H1 (cell line): ENCODE data around the gene RHEB. TPM values are rescaled to one million over a fixed set of nuclear protein-coding genes. Genes with fewer than 3 reads are reported as not detected.

Experiments
- CEBPB ChIP-seq: IDR thresholded peaks from 2 replicates; pipeline ENCODE4 v1.6.1; 2012; ENCODE audit warnings: low read depth, low read length
- CHD1 ChIP-seq: IDR thresholded peaks from 2 replicates; pipeline ENCODE4 v1.6.1; 2012; ENCODE audit warnings: low read depth, low read length, improper control_type of control experiment
- EP300 ChIP-seq, 2 experiments: IDR thresholded peaks; 1 replicate in 1 of 2; 2 replicates in 1 of 2; pipeline ENCODE4 v1.6.1; 2011 to 2012; ENCODE audit warnings: low read depth in 2 of 2, low read length in 2 of 2, mild to moderate bottlenecking in 2 of 2, borderline replicate concordance in 1 of 2, inconsistent platforms in 1 of 2, moderate library complexity in 1 of 2
- JUND ChIP-seq: IDR thresholded peaks from 2 replicates; pipeline ENCODE4 v1.6.1; 2011; ENCODE audit warnings: mild to moderate bottlenecking, improper control_type of control experiment, low read length
- SAP30 ChIP-seq: fragments of 300-600 bp; sonication (generic); IDR thresholded peaks from 2 replicates; pipeline ENCODE4 v1.7.1; 2012; ENCODE audit warnings: low read length, moderate library complexity, mild to moderate bottlenecking, inconsistent platforms; ENCODE audit not compliant: insufficient read depth, insufficient replicate concordance
- SIN3A ChIP-seq, 2 experiments: IDR thresholded peaks in 1 of 2; conservative IDR thresholded peaks in 1 of 2; 2 replicates each; pipeline ENCODE4 v1.6.1; 2011 to 2012; ENCODE audit warnings: low read length in 2 of 2, improper control_type of control experiment in 1 of 2, low read depth in 1 of 2, mild to moderate bottlenecking in 1 of 2
- SUZ12 ChIP-seq: fragments of 200-600 bp; sonication (generic); IDR thresholded peaks from 2 replicates; pipeline ENCODE4 v1.6.1; 2012; ENCODE audit warnings: mild to moderate bottlenecking, inconsistent platforms, low read length, moderate library complexity, mixed read lengths
- TAF7 ChIP-seq: optimal IDR thresholded peaks from 2 replicates; pipeline ENCODE3; 2011; ENCODE audit warnings: low read depth, mild to moderate bottlenecking, inconsistent platforms, low read length, moderate library complexity, borderline replicate concordance
- polyA plus RNA-seq, 7 experiments: library from polyadenylated mRNA; depleted of rRNA in 3 of 7; stranded (reverse) in 5 of 7; unstranded in 2 of 7; fragments of >200 nt in 5 of 7; fragments of 200-250 nt in 2 of 7; gene quantifications; 1 replicate in 5 of 7; 2 replicates in 1 of 7; 4 replicates in 1 of 7; pipeline versions ENCODE4 v1.2.1 to v1.2.3, GENCODE V29; 2011 to 2013; ENCODE audit warnings: missing spikeins in 2 of 7, mixed read lengths in 2 of 7
- total RNA-seq: library from RNA; stranded (reverse); fragmentation: NEBNext Ultra II Directional; extraction: Animal tissue kit (Norgen Biotek cat#: 25700); gene quantifications from 2 replicates; pipeline ENCODE4 v1.2.1, GENCODE V29; 2021
- TF ChIP-seq, protein P1 (sequence below): fragments of 300-600 bp; sonication (generic); IDR thresholded peaks from 2 replicates; pipeline ENCODE4 v1.7.1; 2012; ENCODE audit warnings: low read length, moderate library complexity, mild to moderate bottlenecking, inconsistent platforms; ENCODE audit not compliant: insufficient replicate concordance
- TF ChIP-seq, protein P2 (sequence below): IDR thresholded peaks from 2 replicates; pipeline ENCODE4 v1.6.1; 2011; ENCODE audit warnings: low read length, improper control_type of control experiment

The RHEB gene
- total and polyA plus RNA-seq, 2 of the 8 experiments (the other 6 are each of a cell fraction or from before 2014, with no cell fraction given), result 60.8 to 132 TPM

DNA sequence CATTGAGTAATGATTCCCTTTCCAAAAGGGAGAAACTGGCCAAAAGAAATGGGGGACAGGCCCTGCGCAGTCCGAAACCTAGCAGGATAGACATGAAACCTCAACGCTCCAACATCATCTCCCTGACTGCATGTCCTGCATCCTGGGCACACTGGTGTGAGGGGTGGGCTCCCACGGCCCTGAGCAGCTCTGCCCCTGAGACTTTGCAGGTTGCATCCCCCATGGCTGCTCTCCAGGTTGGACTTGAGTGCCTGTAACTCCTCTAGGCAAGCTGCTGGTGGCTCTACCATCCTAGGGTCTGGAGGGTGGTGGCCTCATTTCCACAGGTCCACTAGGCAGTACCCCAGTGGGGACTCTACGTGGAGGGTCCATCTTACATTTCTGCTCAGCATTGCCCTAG, 63.4 kb downstream of the RHEB start (continued):
- TF ChIP-seq, protein P1, sequence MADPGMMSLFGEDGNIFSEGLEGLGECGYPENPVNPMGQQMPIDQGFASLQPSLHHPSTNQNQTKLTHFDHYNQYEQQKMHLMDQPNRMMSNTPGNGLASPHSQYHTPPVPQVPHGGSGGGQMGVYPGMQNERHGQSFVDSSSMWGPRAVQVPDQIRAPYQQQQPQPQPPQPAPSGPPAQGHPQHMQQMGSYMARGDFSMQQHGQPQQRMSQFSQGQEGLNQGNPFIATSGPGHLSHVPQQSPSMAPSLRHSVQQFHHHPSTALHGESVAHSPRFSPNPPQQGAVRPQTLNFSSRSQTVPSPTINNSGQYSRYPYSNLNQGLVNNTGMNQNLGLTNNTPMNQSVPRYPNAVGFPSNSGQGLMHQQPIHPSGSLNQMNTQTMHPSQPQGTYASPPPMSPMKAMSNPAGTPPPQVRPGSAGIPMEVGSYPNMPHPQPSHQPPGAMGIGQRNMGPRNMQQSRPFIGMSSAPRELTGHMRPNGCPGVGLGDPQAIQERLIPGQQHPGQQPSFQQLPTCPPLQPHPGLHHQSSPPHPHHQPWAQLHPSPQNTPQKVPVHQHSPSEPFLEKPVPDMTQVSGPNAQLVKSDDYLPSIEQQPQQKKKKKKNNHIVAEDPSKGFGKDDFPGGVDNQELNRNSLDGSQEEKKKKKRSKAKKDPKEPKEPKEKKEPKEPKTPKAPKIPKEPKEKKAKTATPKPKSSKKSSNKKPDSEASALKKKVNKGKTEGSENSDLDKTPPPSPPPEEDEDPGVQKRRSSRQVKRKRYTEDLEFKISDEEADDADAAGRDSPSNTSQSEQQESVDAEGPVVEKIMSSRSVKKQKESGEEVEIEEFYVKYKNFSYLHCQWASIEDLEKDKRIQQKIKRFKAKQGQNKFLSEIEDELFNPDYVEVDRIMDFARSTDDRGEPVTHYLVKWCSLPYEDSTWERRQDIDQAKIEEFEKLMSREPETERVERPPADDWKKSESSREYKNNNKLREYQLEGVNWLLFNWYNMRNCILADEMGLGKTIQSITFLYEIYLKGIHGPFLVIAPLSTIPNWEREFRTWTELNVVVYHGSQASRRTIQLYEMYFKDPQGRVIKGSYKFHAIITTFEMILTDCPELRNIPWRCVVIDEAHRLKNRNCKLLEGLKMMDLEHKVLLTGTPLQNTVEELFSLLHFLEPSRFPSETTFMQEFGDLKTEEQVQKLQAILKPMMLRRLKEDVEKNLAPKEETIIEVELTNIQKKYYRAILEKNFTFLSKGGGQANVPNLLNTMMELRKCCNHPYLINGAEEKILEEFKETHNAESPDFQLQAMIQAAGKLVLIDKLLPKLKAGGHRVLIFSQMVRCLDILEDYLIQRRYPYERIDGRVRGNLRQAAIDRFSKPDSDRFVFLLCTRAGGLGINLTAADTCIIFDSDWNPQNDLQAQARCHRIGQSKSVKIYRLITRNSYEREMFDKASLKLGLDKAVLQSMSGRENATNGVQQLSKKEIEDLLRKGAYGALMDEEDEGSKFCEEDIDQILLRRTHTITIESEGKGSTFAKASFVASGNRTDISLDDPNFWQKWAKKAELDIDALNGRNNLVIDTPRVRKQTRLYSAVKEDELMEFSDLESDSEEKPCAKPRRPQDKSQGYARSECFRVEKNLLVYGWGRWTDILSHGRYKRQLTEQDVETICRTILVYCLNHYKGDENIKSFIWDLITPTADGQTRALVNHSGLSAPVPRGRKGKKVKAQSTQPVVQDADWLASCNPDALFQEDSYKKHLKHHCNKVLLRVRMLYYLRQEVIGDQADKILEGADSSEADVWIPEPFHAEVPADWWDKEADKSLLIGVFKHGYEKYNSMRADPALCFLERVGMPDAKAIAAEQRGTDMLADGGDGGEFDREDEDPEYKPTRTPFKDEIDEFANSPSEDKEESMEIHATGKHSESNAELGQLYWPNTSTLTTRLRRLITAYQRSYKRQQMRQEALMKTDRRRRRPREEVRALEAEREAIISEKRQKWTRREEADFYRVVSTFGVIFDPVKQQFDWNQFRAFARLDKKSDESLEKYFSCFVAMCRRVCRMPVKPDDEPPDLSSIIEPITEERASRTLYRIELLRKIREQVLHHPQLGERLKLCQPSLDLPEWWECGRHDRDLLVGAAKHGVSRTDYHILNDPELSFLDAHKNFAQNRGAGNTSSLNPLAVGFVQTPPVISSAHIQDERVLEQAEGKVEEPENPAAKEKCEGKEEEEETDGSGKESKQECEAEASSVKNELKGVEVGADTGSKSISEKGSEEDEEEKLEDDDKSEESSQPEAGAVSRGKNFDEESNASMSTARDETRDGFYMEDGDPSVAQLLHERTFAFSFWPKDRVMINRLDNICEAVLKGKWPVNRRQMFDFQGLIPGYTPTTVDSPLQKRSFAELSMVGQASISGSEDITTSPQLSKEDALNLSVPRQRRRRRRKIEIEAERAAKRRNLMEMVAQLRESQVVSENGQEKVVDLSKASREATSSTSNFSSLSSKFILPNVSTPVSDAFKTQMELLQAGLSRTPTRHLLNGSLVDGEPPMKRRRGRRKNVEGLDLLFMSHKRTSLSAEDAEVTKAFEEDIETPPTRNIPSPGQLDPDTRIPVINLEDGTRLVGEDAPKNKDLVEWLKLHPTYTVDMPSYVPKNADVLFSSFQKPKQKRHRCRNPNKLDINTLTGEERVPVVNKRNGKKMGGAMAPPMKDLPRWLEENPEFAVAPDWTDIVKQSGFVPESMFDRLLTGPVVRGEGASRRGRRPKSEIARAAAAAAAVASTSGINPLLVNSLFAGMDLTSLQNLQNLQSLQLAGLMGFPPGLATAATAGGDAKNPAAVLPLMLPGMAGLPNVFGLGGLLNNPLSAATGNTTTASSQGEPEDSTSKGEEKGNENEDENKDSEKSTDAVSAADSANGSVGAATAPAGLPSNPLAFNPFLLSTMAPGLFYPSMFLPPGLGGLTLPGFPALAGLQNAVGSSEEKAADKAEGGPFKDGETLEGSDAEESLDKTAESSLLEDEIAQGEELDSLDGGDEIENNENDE, result no peak
- TF ChIP-seq CHD1 (no peak), SUZ12 (no peak), TAF7 (no peak), JUND (no peak), SIN3A (conservative IDR thresholded peaks at IDR 0.05 in 1 of 2, IDR thresholded peaks at IDR 0.05 in 1 of 2; ENCODE audit: low read depth in 1 of 2, low read length in 2 of 2) (no peak), EP300 (IDR thresholded peaks at IDR 0.05; ENCODE audit: borderline replicate concordance in 1 of 2, low read depth in 2 of 2, low read length in 2 of 2) (no peak), CEBPB (no peak), SAP30 (no peak)
- TF ChIP-seq, protein P2, sequence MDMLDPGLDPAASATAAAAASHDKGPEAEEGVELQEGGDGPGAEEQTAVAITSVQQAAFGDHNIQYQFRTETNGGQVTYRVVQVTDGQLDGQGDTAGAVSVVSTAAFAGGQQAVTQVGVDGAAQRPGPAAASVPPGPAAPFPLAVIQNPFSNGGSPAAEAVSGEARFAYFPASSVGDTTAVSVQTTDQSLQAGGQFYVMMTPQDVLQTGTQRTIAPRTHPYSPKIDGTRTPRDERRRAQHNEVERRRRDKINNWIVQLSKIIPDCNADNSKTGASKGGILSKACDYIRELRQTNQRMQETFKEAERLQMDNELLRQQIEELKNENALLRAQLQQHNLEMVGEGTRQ, result no peak
